DND-41 (cell line): ENCODE results near the gene PDE7B.

Source experiments
- ATAC-seq: fragments of 200-7000 bp; cut with Tn5 transposase; 3 replicates; pipeline ENCODE4 v1.9.1; 2021; ENCODE audit warnings: low read depth; ENCODE audit not compliant: insufficient read depth
- DNase-seq: peaks from one replicate; pipeline ENCODE4 v3.0.0-alpha.2; 2020
- H2AFZ ChIP-seq: 2 replicates; pipeline ENCODE4 v1.6.0; 2012; ENCODE audit warnings: low read depth, low read length
- H3K27ac ChIP-seq: 2 replicates; pipeline ENCODE4 v1.5.1; 2012; ENCODE audit warnings: low read length, inconsistent platforms
- H3K27me3 ChIP-seq: fragments of 200-600 bp; sonication (generic); 2 replicates; pipeline ENCODE4 v1.6.0; 2012; ENCODE audit warnings: low read length, mild to moderate bottlenecking, inconsistent platforms; ENCODE audit not compliant: insufficient read depth, poor library complexity
- H3K36me3 ChIP-seq: 2 replicates; pipeline ENCODE4 v1.5.1; 2012; ENCODE audit warnings: low read length, inconsistent platforms; ENCODE audit not compliant: insufficient read depth
- H3K4me1 ChIP-seq: 2 replicates; pipeline ENCODE4 v1.5.1; 2012; ENCODE audit warnings: mild to moderate bottlenecking, low read length; ENCODE audit not compliant: insufficient read depth
- H3K4me2 ChIP-seq: 2 replicates; pipeline ENCODE4 v1.6.0; 2012; ENCODE audit warnings: mild to moderate bottlenecking, moderate library complexity, low read length, inconsistent platforms; ENCODE audit not compliant: insufficient read depth
- H3K4me3 ChIP-seq, 2 experiments: fragments of 200-600 bp in 1 of 2; shearing (Covaris generic) in 1 of 2; 2 replicates each; pipeline ENCODE4 v1.5.1; 2012 to 2016; ENCODE audit warnings: inconsistent platforms in 2 of 2, low read length in 2 of 2, mild to moderate bottlenecking in 2 of 2, low read depth in 1 of 2, moderate library complexity in 1 of 2
- H3K79me2 ChIP-seq: 2 replicates; pipeline ENCODE4 v1.6.0; 2012; ENCODE audit warnings: low read length, inconsistent platforms; ENCODE audit not compliant: insufficient read depth
- H3K9ac ChIP-seq: 2 replicates; pipeline ENCODE4 v1.6.0; 2012; ENCODE audit warnings: low read depth, mild to moderate bottlenecking, inconsistent platforms, low read length, moderate library complexity
- H3K9me3 ChIP-seq: 2 replicates; pipeline ENCODE4 v1.5.1; 2012; ENCODE audit warnings: low read length, moderate library complexity, mild to moderate bottlenecking, inconsistent platforms; ENCODE audit not compliant: insufficient read depth, severe bottlenecking
- H4K20me1 ChIP-seq: 2 replicates; pipeline ENCODE4 v1.6.0; 2012; ENCODE audit warnings: low read length; ENCODE audit not compliant: insufficient read depth
- EZH2 ChIP-seq: IDR thresholded peaks from 3 replicates; pipeline ENCODE4 v1.6.1; 2012; ENCODE audit warnings: borderline replicate concordance, low read depth, mild to moderate bottlenecking, moderate library complexity, low read length, inconsistent platforms; ENCODE audit not compliant: severe bottlenecking
- TF ChIP-seq, protein P1 (sequence below): IDR thresholded peaks from 2 replicates; pipeline ENCODE4 v1.5.1; 2012; ENCODE audit warnings: borderline replicate concordance, low read length, moderate library complexity, mild to moderate bottlenecking; ENCODE audit not compliant: poor library complexity, severe bottlenecking; ENCODE audit errors: extremely low read depth

The PDE7B gene

DNA sequence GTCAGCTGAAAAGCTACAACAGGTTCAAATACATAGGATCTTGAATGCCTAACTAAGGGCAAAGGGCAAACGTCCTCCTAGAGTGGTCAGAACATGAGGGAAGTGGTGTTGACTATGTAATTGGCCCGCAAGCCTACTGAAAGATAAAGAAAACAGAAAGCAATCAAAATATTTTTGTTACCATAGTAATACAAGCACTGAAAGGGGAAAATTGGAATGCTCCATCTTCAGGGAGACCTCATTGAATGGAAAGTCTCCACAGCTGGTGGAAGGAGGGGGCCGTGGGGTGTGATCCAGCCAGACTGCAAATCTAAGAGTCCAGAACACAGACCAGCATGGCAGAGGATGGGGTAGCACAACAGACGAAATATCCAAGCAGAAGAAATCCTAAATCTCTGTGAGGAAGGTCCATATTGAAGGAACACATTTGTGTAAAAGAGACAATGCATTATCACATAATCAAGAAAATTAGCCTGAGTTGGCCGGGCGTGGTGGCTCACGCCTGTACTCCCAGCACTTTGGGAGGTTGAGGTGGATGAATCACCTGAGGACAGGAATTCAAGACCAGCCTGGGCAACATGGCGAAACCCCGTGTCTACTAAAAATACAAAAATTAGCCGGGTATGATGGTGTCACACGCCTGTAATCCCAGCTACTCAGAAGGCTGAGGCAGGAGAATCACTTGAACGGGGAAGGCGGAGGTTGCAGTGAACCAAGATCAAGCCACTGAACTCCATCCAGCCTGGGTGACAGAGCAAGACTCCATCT is 359.1 kb downstream of the PDE7B start:
- no peaks in the 10 kb centered on the region for H3K9me3 ChIP-seq
- TF ChIP-seq, protein P1, sequence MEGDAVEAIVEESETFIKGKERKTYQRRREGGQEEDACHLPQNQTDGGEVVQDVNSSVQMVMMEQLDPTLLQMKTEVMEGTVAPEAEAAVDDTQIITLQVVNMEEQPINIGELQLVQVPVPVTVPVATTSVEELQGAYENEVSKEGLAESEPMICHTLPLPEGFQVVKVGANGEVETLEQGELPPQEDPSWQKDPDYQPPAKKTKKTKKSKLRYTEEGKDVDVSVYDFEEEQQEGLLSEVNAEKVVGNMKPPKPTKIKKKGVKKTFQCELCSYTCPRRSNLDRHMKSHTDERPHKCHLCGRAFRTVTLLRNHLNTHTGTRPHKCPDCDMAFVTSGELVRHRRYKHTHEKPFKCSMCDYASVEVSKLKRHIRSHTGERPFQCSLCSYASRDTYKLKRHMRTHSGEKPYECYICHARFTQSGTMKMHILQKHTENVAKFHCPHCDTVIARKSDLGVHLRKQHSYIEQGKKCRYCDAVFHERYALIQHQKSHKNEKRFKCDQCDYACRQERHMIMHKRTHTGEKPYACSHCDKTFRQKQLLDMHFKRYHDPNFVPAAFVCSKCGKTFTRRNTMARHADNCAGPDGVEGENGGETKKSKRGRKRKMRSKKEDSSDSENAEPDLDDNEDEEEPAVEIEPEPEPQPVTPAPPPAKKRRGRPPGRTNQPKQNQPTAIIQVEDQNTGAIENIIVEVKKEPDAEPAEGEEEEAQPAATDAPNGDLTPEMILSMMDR = no peak
- no peak for TF ChIP-seq EZH2
- H3K27me3 ChIP-seq = no peaks in the 10 kb centered on the region
- H3K4me3 ChIP-seq = no peak overlapping the region
- no peaks in the 10 kb centered on the region for H4K20me1 ChIP-seq
- no peaks in the 10 kb centered on the region for H3K36me3 ChIP-seq
- ATAC-seq (no peak), DNase-seq (no peak)
- no peak overlapping the region for H3K4me2 ChIP-seq
- no peak overlapping the region for H2AFZ ChIP-seq
- H3K9ac ChIP-seq = no peak overlapping the region
- H3K27ac ChIP-seq = no peak overlapping the region
- no peaks in the 10 kb centered on the region for H3K4me1 ChIP-seq
- H3K79me2 ChIP-seq = no peaks in the 10 kb centered on the region

DNA sequence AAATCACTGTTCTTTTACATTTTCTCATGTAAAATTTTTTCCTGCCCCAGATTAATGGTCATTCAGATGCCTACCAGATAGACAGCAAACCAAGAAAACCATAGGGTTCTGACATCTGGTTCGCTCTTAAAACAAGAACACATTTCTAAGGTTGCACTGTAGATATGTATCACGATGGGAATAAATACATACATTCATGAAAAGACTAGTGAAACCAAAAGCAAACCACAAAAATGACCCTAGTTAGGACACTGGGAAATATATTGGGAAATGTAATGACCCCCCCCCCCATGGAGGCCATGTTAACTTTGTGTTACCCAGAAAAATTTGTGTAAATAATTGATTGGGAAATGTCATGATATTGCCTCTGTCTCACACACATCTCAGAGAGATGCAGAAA is 361.1 kb downstream of the PDE7B start:
- Histone ChIP-seq H3K79me2 (no peaks in the 10 kb centered on the region), H3K36me3 (no peaks in the 10 kb centered on the region), H3K4me1 (no peaks in the 10 kb centered on the region), H3K4me2 (no peak overlapping the region), H2AFZ (no peak overlapping the region), H3K4me3 (no peak overlapping the region), H4K20me1 (no peaks in the 10 kb centered on the region), H3K9me3 (no peaks in the 10 kb centered on the region), H3K9ac (no peak overlapping the region), H3K27ac (no peak overlapping the region), H3K27me3 (no peaks in the 10 kb centered on the region)
- TF ChIP-seq, protein P1 = no peak
- no peak for TF ChIP-seq EZH2
- no peak for DNase-seq
- ATAC-seq = no peak

DNA sequence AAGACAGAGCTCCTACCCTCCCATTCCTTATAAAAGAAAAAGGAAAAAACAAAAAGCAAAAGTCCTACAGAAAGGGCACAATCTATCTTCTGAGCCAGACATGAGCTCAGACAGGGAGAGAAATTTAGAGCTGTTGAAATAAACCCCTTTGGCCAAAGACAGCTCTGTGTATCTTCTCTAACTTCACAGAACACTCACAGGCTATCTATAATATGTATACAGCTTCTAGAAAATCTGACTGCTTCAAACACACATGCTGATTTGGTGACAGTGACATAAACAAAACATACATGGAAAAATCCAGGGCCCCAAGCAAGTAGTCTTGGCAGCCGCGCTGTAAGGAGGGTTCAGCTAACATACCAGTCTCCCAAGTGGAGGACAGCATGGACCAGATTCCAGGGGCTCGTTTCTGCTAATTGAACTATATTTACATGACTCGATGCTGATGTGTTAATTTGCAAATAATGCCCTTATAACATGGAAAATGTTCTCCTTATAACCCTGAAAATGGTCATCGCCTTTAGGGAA is 361.6 kb downstream of the PDE7B start:
- TF ChIP-seq EZH2 = no peak
- TF ChIP-seq, protein P1 = no peak
- Histone ChIP-seq H3K27ac (no peak overlapping the region), H4K20me1 (no peaks in the 10 kb centered on the region), H3K4me3 (no peak overlapping the region), H3K36me3 (no peaks in the 10 kb centered on the region), H3K9me3 (no peaks in the 10 kb centered on the region), H3K79me2 (no peaks in the 10 kb centered on the region), H3K4me1 (no peaks in the 10 kb centered on the region), H3K9ac (no peak overlapping the region), H2AFZ (no peak overlapping the region), H3K4me2 (no peak overlapping the region), H3K27me3 (no peaks in the 10 kb centered on the region)
- no peak for DNase-seq
- ATAC-seq = no peak
